OCI-LY3 (cell line): Measurements from ENCODE around the gene GAB1.

Experiments
- CTCF ChIP-seq: fragments of 200-600, 300-600 bp; sonication (generic); IDR thresholded peaks from 2 replicates; pipeline ENCODE4 v1.5.1; 2014; ENCODE audit warnings: antibody characterized with exemption, low read length, low read depth
- EZH2phosphoT487 ChIP-seq: fragments of 200-600 bp; shearing (Covaris generic); IDR thresholded peaks from 2 replicates; pipeline ENCODE4 v1.6.1; 2018; ENCODE audit warnings: antibody characterized with exemption, mixed run types, low read depth

- TF ChIP-seq CTCF: no peak
- TF ChIP-seq EZH2phosphoT487: no peak
Measured at GRCh38 chr4:143514169-143514495, 177.5 kb downstream of the GAB1 start.
